SJSA1 (cell line): Measurements from ENCODE around the gene KANK4. TPM values are rescaled to one million over a fixed set of nuclear protein-coding genes. Genes with fewer than 3 reads are reported as not detected.

Experiments used
- DNase-seq, 2 experiments: peaks; one replicate each; pipeline ENCODE4 v3.0.0-alpha.2; 2015 to 2020; ENCODE audit warnings: low spot score in 2 of 2, low read depth in 1 of 2
- H3K27ac ChIP-seq: fragments of 250-450 bp; sonication (Bioruptor Pico); 2 replicates; pipeline ENCODE4 v1.5.1; 2020; ENCODE audit warnings: mild to moderate bottlenecking, moderate library complexity
- H3K27me3 ChIP-seq: fragments of 250-450 bp; sonication (Bioruptor Pico); replicated peaks from 2 replicates; pipeline ENCODE4 v1.5.1; 2020; ENCODE audit warnings: mild to moderate bottlenecking, moderate library complexity
- H3K36me3 ChIP-seq: fragments of 250-450 bp; sonication (Bioruptor Pico); 2 replicates; pipeline ENCODE4 v1.5.1; 2020; ENCODE audit warnings: mild to moderate bottlenecking
- H3K4me1 ChIP-seq: fragments of 250-450 bp; sonication (Bioruptor Pico); replicated peaks from 2 replicates; pipeline ENCODE4 v1.6.1; 2021; ENCODE audit warnings: mild to moderate bottlenecking
- H3K4me3 ChIP-seq: fragments of 250-450 bp; sonication (Bioruptor Pico); 2 replicates; pipeline ENCODE4 v1.5.1; 2020; ENCODE audit warnings: mild to moderate bottlenecking
- H3K9me3 ChIP-seq: fragments of 250-450 bp; sonication (Bioruptor Pico); replicated peaks from 2 replicates; pipeline ENCODE4 v1.5.1; 2020; ENCODE audit warnings: mild to moderate bottlenecking
- total RNA-seq: library from RNA; depleted of rRNA; stranded (reverse); fragments of >200 nt; shearing (Covaris generic); gene quantifications from 2 replicates; pipeline ENCODE4 v1.2.3, GENCODE V29; 2014

Gene KANK4
- total RNA-seq, 1 experiment from 2014 or later, result not detected

DNA sequence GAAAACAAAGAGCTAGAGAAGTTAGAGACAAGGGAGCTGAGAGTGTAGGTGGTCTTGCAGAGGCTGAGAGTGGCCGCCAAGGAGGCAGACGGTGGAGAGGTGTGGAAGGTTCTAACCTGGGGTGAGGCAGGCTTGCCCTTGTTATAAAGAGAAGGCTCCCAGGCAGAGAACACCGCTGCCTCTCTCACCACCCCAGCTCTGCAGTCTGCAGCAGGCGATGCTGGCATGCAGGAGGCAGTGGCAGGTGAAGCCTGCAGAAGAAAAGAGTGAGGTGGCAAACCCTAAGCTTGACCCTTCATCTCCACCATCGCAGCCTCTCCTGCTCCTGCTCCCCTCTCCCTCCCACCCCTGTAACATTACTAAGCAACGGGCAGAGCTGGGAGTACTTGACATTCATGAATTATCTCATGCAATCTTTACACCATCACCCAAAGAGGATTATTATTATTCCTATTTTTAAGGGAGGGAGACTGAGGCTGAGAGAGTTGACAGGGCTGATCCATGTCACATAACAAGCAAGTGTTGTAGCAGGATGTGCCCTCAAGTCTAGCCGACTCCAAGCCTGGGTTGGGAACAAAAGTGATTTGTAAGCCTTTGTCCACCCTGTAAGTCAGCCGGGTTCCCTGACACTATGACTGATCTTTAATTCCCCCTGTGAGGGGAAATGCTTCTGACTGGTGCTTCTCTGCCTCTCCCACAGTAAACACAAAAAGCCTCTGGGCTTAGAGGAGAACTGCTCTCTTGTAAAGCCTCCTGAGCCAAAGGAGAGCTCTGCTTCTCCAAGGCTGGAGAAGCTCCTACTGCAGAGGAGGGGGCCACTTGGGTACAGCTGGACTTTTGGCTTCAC is 36.1 kb downstream of the KANK4 start:
- peaks cover 19% of the 10 kb centered on the region for H3K4me1 ChIP-seq
- H3K27me3 ChIP-seq, result no peaks in the 10 kb centered on the region
- H3K36me3 ChIP-seq, result no peaks in the 10 kb centered on the region
- H3K27ac ChIP-seq, result no peak overlapping the region
- no peak for DNase-seq
- H3K9me3 ChIP-seq, result no peaks in the 10 kb centered on the region
- no peak overlapping the region for H3K4me3 ChIP-seq

DNA sequence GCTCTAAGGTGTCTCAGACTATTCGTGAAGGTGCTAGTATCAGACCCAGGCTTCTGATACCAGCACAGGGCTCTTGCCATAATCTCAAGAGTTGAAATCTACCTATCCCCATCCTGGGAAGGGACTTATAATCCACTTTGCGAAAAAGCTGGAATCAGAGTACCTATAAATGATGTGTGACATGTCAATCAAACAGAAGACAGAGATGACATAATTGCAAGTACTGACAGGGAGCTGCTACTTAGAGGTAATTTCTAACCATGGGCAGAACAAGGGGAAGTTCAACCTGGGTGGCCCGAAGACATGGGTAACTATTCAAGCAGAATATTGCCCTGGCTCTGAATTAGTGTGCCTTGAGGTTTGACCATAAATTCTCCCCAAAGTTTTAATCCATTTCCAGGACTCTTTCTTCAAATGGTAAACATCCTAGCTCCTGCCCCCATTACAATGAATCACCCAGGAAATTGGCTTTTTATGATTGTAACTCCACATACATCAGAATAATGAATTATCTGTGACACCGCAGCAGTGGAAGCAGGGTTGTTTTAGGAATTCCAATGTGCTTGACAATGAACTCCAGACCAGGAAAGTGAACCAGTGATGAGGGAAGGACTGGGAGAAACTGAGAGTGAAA is 37.2 kb downstream of the KANK4 start:
- no peak overlapping the region for H3K4me3 ChIP-seq
- no peak overlapping the region for H3K27ac ChIP-seq
- H3K27me3 ChIP-seq, result no peaks in the 10 kb centered on the region
- no peaks in the 10 kb centered on the region for H3K36me3 ChIP-seq
- no peaks in the 10 kb centered on the region for H3K9me3 ChIP-seq
- peak in 1 of 2 experiments; percentile 34 for DNase-seq
- H3K4me1 ChIP-seq, result peaks cover 18% of the 10 kb centered on the region

DNA sequence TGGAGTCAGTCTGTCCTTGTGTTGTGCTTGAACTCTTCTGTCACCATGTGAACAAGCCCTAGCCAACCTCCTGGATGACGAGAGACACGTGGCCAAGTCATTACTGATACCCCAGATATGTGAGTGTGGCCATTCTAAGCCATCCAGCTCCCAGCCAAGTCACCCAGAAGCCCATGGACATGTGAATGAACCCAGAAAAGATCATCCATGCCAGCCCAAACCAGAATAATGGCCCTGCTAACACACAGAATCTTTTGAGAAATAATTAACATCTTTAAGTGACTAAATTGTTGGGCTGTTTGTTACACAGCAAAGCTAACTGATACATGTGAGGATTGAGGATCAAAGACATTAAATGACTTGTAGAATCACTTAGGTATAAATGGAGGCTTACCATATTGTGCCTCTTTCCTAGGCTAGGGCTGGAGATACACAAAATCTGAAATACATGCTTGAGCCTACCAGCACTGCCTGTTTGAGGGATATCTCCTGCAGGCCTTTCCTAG is 38.2 kb downstream of the KANK4 start:
- Histone ChIP-seq H3K36me3 (no peaks in the 10 kb centered on the region), H3K27ac (no peak overlapping the region)
- no peak for DNase-seq

DNA sequence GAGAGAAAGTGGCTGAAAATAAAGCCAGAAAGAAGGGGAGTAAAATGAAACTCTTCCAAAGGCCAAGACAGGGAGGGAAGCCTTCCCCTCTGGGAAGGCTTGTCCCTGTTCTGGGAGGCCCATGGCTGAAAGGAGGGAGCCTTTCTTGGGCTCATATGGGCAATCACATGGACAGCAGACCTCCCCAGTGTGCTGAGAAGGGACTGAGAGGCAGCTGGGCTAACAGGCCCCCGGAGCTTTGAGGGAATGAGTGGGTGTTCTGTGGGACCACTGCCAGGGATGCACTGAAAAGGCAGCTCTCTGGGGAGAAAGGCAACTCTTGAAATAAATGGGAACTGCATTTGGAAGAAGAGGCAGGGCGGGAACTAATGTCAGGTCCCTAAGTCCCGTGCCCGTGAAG is 39.1 kb downstream of the KANK4 start:
- Histone ChIP-seq H3K27ac (no peak overlapping the region), H3K36me3 (no peaks in the 10 kb centered on the region), H3K27me3 (no peaks in the 10 kb centered on the region), H3K4me1 (peaks cover 12% of the 10 kb centered on the region), H3K4me3 (no peak overlapping the region), H3K9me3 (no peaks in the 10 kb centered on the region)
- DNase-seq, result no peak

More for the DNA sequence above, 38.2 kb downstream of the KANK4 start:
- Histone ChIP-seq H3K9me3 (no peaks in the 10 kb centered on the region), H3K27me3 (no peaks in the 10 kb centered on the region), H3K4me1 (peaks cover 12% of the 10 kb centered on the region), H3K4me3 (no peak overlapping the region)

DNA sequence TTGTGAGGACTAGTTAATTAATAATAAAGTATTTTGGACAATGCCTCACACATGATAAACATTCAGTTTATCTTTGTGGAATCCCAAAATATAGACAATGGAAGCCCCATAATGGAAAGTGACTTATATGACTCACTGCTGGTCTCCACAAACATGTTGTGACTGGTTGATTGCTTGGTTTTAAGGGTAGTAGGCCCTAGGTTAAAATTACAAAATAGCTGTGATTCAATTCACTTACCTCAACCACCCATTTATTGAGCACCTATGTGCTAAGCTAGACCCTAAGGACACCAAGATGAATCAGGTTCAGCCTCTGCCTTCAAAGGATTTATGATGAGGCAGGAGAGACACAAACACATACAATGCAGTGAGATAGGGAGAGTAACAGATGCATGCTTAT is 42.4 kb downstream of the KANK4 start:
- Histone ChIP-seq H3K4me1 (peaks cover 2% of the 10 kb centered on the region), H3K9me3 (no peaks in the 10 kb centered on the region), H3K36me3 (no peaks in the 10 kb centered on the region), H3K27me3 (no peaks in the 10 kb centered on the region), H3K4me3 (no peak overlapping the region), H3K27ac (no peak overlapping the region)
- no peak for DNase-seq

DNA sequence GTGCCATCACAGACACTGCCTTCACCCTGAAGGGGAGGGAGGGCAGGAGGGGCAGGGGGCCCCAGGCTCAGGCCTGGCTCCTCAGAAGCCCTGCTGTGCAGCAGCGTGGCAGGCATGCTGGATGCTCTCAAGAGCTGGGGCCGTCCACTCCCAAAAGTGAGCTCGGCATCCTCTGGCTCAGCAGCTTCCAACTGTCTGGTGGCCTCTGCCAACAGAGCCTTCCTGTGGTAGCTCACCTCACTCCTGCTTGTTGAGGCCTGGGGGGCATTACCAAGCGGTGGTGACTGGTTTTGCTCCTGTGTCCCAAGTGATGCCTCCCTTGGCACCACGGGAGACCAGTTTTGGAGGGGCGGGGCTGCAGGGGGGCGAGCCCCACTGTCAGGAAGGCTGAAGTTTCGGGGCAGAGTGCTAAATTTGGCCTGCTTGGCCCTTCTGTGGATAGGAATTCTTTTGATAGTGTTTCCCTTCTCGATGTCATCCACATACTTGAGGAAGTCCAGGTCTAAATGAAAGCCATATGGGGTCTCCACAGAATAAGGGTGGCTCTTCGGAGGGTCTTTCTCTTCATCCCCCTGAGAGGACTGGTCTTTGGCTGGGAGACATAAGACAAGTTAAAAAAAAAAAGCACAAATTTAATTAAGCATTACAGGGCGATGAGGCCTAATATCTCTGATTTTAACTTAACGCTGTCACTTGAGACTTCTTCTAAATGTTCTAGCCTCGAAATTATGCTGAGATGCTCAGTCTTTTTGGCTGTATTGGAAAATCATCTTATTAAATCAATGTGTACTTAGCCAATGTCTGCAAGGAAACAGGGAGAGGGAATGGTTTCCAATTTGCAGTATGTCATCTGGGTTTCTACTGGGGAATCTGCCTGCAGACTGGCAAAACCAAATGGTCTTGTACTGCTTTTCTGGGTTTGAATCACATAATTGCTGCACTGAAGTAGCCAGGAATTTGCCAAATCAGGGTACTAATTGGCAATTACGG is 44.4 kb downstream of the KANK4 start:
- Histone ChIP-seq H3K9me3 (no peaks in the 10 kb centered on the region), H3K4me3 (no peak overlapping the region), H3K36me3 (no peaks in the 10 kb centered on the region), H3K27ac (no peak overlapping the region), H3K27me3 (no peaks in the 10 kb centered on the region), H3K4me1 (no peaks in the 10 kb centered on the region)
- no peak for DNase-seq

DNA sequence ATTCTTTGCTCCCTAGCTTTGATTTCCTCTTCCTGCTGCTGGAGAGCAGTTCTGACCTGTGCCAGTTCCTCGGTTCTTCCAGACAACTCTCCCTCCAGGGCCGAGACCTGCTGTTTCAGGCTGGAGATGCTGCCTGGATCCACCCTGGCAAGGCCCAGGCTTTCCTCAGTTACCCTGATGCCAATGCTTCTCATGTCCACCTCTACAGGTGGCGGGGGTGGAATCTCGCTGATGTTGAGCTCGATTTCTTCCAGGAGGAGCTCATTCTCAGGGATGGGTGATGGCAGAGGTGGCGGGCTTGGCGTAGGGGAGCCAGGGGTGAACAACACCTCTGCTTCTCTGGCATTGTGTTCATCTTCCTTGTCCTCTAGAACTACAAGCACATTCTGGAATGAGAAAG is 45.3 kb downstream of the KANK4 start:
- Histone ChIP-seq H3K36me3 (no peaks in the 10 kb centered on the region), H3K27ac (no peak overlapping the region), H3K9me3 (no peaks in the 10 kb centered on the region), H3K4me1 (no peaks in the 10 kb centered on the region), H3K4me3 (no peak overlapping the region), H3K27me3 (no peaks in the 10 kb centered on the region)
- no peak for DNase-seq

DNA sequence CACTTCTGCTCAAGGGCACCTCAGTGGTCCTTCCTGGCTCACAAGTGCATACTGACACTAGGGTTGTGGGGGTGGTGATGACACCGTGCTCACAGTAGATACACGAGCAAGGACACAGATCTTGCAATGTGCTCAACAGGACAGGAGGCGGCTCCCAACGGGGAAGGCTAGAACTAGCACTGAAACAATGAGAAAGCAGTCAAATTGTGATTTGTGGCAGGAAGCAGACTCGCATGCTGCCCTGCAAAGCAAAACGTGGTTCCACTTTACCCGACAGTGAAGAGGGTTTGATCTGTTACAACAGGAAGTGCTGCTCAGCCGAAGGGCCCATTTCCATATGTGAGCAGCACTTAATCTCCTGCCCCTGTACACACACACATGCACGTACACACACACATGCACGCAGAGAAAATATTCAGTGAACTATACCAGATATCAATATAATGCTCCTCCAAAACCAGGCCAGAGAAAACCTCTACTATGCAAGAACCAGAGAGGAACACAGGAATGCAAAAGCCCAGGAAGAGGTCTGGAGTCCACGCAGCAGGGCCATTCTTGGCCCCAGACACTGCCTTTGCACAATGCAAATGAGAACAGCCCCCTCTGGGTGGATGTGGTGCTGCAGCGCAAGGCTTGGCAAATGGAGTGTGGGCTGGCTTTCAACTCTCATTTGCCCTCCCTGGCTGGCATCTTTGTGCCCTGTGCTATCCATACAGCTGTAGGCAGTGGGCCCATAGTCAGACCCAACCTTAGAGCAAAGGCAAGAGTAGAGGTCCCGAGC is 47.1 kb downstream of the KANK4 start:
- no peaks in the 10 kb centered on the region for H3K9me3 ChIP-seq
- no peak overlapping the region for H3K27ac ChIP-seq
- no peak overlapping the region for H3K4me3 ChIP-seq
- no peaks in the 10 kb centered on the region for H3K36me3 ChIP-seq
- DNase-seq, result no peak
- H3K4me1 ChIP-seq, result no peaks in the 10 kb centered on the region
- no peaks in the 10 kb centered on the region for H3K27me3 ChIP-seq

DNA sequence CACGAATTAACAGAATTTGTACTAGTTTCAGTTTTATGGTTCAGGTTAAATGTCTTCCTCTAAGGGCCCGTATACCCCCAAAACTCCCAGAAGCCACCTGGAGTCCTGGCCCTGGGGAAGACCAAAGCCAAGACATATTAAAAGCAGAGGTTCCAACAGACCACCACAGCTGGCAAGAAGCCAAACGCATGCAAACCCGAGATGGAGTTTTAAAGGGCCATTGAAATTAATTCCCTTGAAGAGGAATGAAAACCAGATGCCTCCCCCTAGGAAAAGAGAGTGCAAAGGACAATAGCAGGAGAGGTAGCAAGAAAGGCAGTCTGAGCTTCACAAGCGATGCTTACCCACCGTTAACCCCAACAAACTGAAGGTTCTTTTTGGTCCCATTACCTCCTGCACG is 48.1 kb downstream of the KANK4 start:
- Histone ChIP-seq H3K27ac (no peak overlapping the region), H3K27me3 (no peaks in the 10 kb centered on the region), H3K4me1 (no peaks in the 10 kb centered on the region), H3K4me3 (no peak overlapping the region), H3K36me3 (no peaks in the 10 kb centered on the region), H3K9me3 (no peaks in the 10 kb centered on the region)
- no peak for DNase-seq

DNA sequence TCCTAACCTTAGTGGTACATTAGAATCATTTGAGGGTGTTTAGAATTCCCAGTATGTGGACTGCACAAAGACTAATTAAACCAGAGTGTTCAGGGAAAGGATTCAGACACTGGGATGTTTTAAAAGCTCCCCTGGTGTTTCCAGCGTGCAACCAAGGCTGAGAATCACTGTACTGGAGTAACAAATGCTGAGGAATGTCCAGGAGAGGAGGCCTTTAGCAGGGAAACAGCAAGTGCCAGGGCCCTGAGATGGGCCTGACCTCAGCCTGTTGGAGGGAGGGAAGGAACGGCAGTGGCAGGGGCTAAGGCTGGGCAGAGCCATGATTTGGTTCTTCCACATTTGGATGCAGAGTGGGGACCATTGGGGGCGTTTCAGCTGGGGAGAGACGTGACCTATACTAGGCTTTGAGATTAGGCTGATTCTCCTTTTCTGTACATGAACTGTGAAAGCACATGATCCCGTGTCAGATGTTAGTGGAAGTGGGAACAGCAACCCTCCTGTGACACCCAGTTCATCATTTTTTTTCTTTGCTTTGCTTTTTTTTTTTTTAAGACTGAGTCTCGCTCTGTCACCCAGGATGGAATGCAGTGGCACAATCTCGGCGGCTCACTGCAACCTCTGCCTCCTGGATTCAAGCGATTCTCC is 49.3 kb downstream of the KANK4 start:
- H3K9me3 ChIP-seq, result no peaks in the 10 kb centered on the region
- no peak overlapping the region for H3K27ac ChIP-seq
- H3K4me3 ChIP-seq, result no peak overlapping the region
- H3K4me1 ChIP-seq, result no peaks in the 10 kb centered on the region
- no peak for DNase-seq
- no peaks in the 10 kb centered on the region for H3K36me3 ChIP-seq
- no peaks in the 10 kb centered on the region for H3K27me3 ChIP-seq

DNA sequence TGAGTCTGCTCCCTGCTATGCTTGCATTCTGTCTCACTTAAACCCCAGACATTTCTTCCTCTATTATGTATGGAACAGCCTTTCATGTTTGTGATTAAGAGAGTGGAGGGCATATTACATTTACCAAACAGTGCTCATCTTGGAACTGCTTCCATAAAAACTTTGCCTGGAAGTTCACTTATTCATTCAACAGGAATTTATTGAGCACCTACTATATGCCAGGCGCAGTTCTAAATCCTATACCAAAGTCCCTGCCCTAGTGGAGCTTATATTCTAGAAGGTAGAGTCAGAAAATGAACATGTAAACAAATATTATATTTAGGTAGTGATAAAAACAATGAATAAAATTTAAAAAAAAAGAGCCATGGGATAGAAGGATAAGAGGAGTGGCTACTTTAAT is 49.8 kb downstream of the KANK4 start:
- Histone ChIP-seq H3K9me3 (no peaks in the 10 kb centered on the region), H3K4me1 (no peaks in the 10 kb centered on the region), H3K36me3 (no peaks in the 10 kb centered on the region), H3K4me3 (no peak overlapping the region), H3K27me3 (no peaks in the 10 kb centered on the region), H3K27ac (no peak overlapping the region)
- DNase-seq, result no peak

DNA sequence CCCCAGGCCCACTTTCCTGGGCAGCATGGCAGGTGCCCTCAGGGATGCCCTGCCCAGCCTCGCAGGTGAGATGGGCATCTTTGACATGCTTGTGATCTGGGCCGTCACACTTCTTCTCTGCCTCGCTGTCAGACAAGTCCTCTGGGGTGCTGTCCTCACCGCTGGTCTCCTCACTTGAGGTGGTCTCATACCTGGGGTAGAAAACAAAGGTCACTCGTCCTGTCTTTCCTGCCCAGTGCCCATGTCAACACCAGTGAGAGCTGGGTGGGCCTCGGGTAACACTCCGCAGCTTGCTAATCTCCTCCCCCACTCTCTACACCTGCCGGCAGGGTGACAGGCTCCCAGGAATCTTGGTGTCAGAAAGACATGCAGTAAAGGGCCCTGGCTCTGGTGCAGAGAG is 50.9 kb downstream of the KANK4 start:
- H3K4me3 ChIP-seq, result no peak overlapping the region
- H3K27me3 ChIP-seq, result no peaks in the 10 kb centered on the region
- H3K9me3 ChIP-seq, result no peaks in the 10 kb centered on the region

More for the DNA sequence above, 50.9 kb downstream of the KANK4 start:
- Histone ChIP-seq H3K27ac (no peak overlapping the region), H3K4me1 (no peaks in the 10 kb centered on the region), H3K36me3 (no peaks in the 10 kb centered on the region)
- no peak for DNase-seq
